Motor neuron (in vitro differentiated cells): ENCODE results near the gene HOXB9. TPM values are rescaled to one million over a fixed set of nuclear protein-coding genes. Genes with fewer than 3 reads are reported as not detected.

Source experiments
- ATAC-seq, 8 experiments: fragments of 200-7000 bp; cut with Tn5 transposase; replicated peaks in 6 of 8; 2 replicates each; pipeline ENCODE4 v1.8.0; 2021; ENCODE audit warnings: mild to moderate bottlenecking in 8 of 8, moderate library complexity in 8 of 8
- H3K27ac ChIP-seq, 2 donors: fragments of 250-450 bp; sonication (Bioruptor Pico); 2 replicates each; pipeline ENCODE4 v1.9.0; 2021; ENCODE audit warnings: antibody characterized with exemption in 2 of 2, mild to moderate bottlenecking in 2 of 2, moderate library complexity in 1 of 2
- H3K4me1 ChIP-seq, 2 donors: fragments of 250-450 bp; sonication (Bioruptor Pico); replicated peaks in 1 of 2; 2 replicates each; pipeline ENCODE4 v1.6.1; 2021; ENCODE audit warnings: antibody characterized with exemption in 2 of 2, mild to moderate bottlenecking in 2 of 2, moderate library complexity in 1 of 2
- H3K4me3 ChIP-seq, 5 donors: fragments of 250-450 bp; sonication (Bioruptor Pico); 2 replicates each; pipeline ENCODE4 v1.9.0; 2021; ENCODE audit warnings: antibody characterized with exemption in 5 of 5, mild to moderate bottlenecking in 5 of 5, moderate library complexity in 4 of 5
- WGBS, 10 experiments: fragments of 450-650 bp; shearing (Covaris generic); methylation state at CpG; one replicate each; pipeline ENCODE4 v1.0.0; 2022; 5-methylcytosine and 5-hydroxymethylcytosine counted together
- in situ Hi-C, 9 experiments: fragments of 400-800 bp; cut with MboI; loops; one replicate each; pipeline ENCODE4 v1.15.0; 2021; ENCODE audit warnings: low sequenced_read_pairs in 9 of 9, low pct_unique_long_range_greater_than_20kb in 2 of 9; ENCODE audit not compliant: unreplicated experiment in 9 of 9
- total RNA-seq, 8 experiments: library from RNA; unstranded; fragments of 300-600 nt; gene quantifications; 2 replicates each; pipeline versions ENCODE4 v1.2.3 to v1.2.4, GENCODE V29; 2022

The HOXB9 gene
- total RNA-seq, result 100 to 1,000 TPM in 2 of 8 experiments, 10 to 100 TPM in 3, under 1 TPM in 3; 0.10 to 154 (median 67.8) TPM

GRCh38 chr17:48626245-48627117 lies at the start of gene HOXB9:
Gene HOXB9, minus strand, starts transcription at chr17:48626358. Its CDS starts 89 bp downstream, at chr17:48626269.
- WGBS, 10 experiments, result 0 to 11% (median 0%) methylated on average over 1 to 2 of the region's 50 CpGs; no CpG with 5 or more reads in 5 of the 10 experiments
- Histone ChIP-seq H3K4me1 (peaks cover 15 to 37% of the 10 kb centered on the region in 2 donors), H3K4me3 (peak within 1 kb of the TSS; percentile 53 to 92 (median 80)), H3K27ac (peak within 1 kb of the TSS; percentile 88 to 96)
- in situ Hi-C loops, result loop anchor here in 2 of 9 experiments (10.0 to 25.0 kb wide), 2 partner anchors 111 to 472 kb away; partner anchors contain the start of gene HOXB13 (in 1 of the 2)
- peak; percentile 14 to 88 (median 82) for ATAC-seq

DNA sequence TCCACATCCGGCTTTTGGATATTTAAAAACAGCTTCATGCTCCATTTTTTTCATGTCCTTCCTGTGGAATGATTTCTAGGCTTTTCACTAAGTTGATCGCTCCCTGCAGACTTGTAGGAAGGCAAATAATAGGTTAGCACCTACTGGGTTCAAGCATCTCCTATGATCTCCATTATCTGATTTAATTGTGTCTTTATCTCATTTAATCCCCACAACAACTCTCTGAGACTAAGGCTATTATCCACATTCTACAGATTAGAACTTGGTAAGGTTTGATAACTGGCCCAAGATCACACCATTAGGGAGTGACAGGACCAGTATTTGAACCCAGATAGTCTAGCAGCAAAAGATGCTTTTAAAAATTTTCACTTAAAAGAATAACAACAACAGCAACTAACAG lies 46.2 kb upstream of the HOXB9 start:
- ATAC-seq, result no peak
- no peaks in the 10 kb centered on the region for H3K4me1 ChIP-seq
- H3K4me3 ChIP-seq, result no peak overlapping the region
- WGBS, 10 experiments, result 50 to 88% (median 57%) methylated on average over 1 to 2 of the region's 2 CpGs; no CpG with 5 or more reads in 1 of the 10 experiments
- no peak overlapping the region for H3K27ac ChIP-seq
- in situ Hi-C loops, result loop anchor here in 3 of 9 experiments (10.0 to 25.0 kb wide), 2 partner anchors 112 to 215 kb away; partner anchors contain the start of gene ATP5MC1 (in 2 of the 3)

DNA sequence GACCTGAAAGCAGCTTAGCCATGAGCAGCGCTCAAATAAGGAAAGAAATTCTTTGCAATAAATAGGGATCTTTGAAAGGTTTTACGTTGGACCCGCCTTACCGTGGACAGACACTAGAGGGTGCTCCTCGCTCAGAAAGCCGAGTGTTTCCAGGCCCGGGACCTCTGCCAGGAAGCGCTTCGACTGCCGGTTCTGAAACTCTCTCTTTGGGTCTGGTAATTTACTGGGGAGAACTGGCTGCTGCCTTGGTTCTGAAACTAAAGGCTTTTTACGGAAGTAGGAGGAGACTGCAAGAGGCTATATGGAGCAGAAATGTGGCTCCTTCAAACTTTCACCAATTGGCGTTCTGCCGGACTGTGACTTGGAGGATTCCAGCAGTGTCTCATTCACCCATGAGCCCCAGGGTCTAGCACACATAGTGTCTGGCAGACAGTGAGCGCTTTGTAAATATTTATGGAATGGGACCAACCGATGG lies 45.6 kb upstream of the HOXB9 start:
- Histone ChIP-seq H3K4me1 (no peaks in the 10 kb centered on the region), H3K27ac (no peak overlapping the region), H3K4me3 (no peak overlapping the region)
- peak; percentile 64 to 87 (median 72) for ATAC-seq
- WGBS, 10 experiments, result 2 to 21% (median 5%) methylated on average over 4 to 11 of the region's 15 CpGs; no CpG with 5 or more reads in 3 of the 10 experiments
- in situ Hi-C loops, result loop anchor here in 3 of 9 experiments (10.0 to 25.0 kb wide), 2 partner anchors 113 to 216 kb away; partner anchors contain the start of gene ATP5MC1 (in 2 of the 3)

- Histone ChIP-seq H3K4me3 (no peak overlapping the region), H3K27ac (no peak overlapping the region), H3K4me1 (no peaks in the 10 kb centered on the region)
- WGBS, 10 experiments, result 0 to 83% (median 50%) methylated on average over 1 to 8 of the region's 8 CpGs; no CpG with 5 or more reads in 1 of the 10 experiments
- in situ Hi-C loops, result loop anchor here in 2 of 9 experiments (25.0 kb wide), 1 partner anchor 224 kb away; the partner anchor contains the start of gene ATP5MC1 (in 2 of the 2)
- peak in 1 of 8 experiments; percentile 35 for ATAC-seq
These were observed 37.2 kb upstream of the HOXB9 start for GRCh38 chr17:48663134-48663924.

DNA sequence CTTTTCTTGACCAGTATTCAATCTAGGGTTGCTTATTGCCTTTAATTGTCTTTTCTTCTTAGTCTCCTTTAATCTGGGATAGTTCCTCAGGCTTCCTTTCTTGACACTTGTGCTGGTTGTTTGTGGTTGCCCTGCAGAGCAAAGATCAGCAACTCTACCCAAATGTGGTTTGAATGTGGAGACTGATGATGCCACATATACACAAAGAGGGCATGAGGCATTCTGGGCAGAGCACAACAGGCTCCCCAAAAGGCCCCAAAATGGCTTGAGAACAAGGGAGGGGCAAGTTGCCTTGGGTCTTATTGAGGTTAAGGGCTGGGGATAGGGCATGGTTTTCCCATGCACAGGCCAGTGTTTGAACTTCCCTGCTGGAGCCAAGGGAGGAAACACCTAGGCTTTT lies 29.8 kb upstream of the HOXB9 start:
- H3K4me1 ChIP-seq, result no peaks in the 10 kb centered on the region
- no peak overlapping the region for H3K27ac ChIP-seq
- no peak for ATAC-seq
- in situ Hi-C loops, result loop anchor here in 2 of 9 experiments (25.0 kb wide), 1 partner anchor 231 kb away; the partner anchor contains the start of gene ATP5MC1 (in 2 of the 2)
- H3K4me3 ChIP-seq, result no peak overlapping the region

- 13 to 83% (median 57%) methylated on average over 1 of the region's 1 CpG; no CpG with 5 or more reads in 1 of the 10 experiments for WGBS, 10 experiments
- no peak overlapping the region for H3K4me3 ChIP-seq
- ATAC-seq, result no peak
- no peaks in the 10 kb centered on the region for H3K4me1 ChIP-seq
- in situ Hi-C loops, result loop anchor here in 3 of 9 experiments (25.0 kb wide), 2 partner anchors 88 to 238 kb away; partner anchors contain the start of genes ATP5MC1 (in 2 of the 3) and HOXB13 (in 1 of the 3)
- H3K27ac ChIP-seq, result no peak overlapping the region
These were observed 23.6 kb upstream of the HOXB9 start for GRCh38 chr17:48649741-48650140.

DNA sequence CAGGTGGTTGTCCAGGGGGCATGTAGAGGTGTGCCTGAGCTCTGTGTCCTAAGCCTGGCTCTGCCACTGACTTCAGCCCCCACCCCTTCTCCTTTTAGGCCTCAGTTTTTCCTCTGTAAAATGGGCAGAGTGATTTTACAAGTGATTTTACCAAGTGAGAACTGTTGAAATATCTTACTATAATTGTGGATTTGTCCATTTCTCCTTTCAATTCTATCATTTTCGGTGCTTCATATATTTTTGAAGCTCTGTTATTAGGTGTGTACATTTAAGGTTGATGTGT lies 21.7 kb upstream of the HOXB9 start:
- H3K4me3 ChIP-seq, result no peak overlapping the region
- ATAC-seq, result no peak
- WGBS, 10 experiments, result 14 to 83% (median 42%) methylated on average over 1 of the region's 1 CpG; no CpG with 5 or more reads in 4 of the 10 experiments
- H3K4me1 ChIP-seq, result no peaks in the 10 kb centered on the region
- in situ Hi-C loops, result loop anchor here in 1 of 9 experiments (25.0 kb wide), 1 partner anchor 89 kb away; the partner anchor contains the start of gene HOXB13
- no peak overlapping the region for H3K27ac ChIP-seq

DNA sequence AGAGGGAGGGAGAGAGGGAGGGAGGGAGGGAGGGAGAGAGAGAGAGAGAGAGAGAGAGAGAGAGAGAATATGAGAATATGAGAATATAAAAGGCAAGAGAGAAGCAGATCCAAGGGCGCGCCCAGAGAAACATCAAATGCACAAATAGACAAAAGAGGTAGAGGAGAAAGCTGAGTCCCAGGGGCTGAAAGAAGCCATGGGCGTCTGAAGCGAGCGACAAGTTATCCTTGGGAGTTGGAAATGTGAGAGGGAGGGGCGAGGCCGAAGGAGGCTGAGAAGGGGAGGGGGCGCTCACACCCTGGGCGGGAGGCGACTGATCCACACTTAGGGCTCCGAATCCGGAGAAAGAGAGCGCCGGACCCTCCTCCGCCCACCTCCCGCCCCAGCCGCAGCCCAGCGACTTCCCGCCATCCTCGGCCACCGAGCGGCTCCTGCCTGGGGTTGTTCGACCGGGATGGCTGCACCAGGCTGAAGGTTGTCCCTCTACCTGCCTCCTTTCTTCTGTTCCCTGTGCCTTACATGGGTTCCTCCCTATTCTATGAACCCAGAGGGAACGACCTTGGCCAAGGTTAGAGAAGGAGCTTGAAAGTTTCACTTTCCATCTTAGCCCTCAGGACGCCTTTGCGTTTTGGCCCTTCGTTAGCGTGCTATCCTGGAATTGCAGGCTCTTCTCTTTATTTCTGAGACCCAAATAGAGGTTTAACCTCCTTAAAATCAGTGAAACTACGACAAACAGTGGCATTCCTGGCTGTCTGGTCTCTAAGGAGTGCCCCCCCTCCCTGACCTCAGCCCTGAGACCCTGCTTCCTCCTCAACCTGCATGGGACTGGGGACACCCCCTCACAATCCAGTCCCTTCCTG lies 21.2 kb upstream of the HOXB9 start:
- Histone ChIP-seq H3K27ac (no peak overlapping the region), H3K4me3 (peak overlapping the region in 1 of 5 donors; percentile 4), H3K4me1 (no peaks in the 10 kb centered on the region)
- peak in 5 of 8 experiments; percentile 29 to 55 (median 33) for ATAC-seq
- WGBS, 10 experiments, result 0 to 17% (median 5%) methylated on average over 1 to 6 of the region's 30 CpGs; no CpG with 5 or more reads in 3 of the 10 experiments
- in situ Hi-C loops, result loop anchor here in 1 of 9 experiments (25.0 kb wide), 1 partner anchor 90 kb away; the partner anchor contains the start of gene HOXB13

DNA sequence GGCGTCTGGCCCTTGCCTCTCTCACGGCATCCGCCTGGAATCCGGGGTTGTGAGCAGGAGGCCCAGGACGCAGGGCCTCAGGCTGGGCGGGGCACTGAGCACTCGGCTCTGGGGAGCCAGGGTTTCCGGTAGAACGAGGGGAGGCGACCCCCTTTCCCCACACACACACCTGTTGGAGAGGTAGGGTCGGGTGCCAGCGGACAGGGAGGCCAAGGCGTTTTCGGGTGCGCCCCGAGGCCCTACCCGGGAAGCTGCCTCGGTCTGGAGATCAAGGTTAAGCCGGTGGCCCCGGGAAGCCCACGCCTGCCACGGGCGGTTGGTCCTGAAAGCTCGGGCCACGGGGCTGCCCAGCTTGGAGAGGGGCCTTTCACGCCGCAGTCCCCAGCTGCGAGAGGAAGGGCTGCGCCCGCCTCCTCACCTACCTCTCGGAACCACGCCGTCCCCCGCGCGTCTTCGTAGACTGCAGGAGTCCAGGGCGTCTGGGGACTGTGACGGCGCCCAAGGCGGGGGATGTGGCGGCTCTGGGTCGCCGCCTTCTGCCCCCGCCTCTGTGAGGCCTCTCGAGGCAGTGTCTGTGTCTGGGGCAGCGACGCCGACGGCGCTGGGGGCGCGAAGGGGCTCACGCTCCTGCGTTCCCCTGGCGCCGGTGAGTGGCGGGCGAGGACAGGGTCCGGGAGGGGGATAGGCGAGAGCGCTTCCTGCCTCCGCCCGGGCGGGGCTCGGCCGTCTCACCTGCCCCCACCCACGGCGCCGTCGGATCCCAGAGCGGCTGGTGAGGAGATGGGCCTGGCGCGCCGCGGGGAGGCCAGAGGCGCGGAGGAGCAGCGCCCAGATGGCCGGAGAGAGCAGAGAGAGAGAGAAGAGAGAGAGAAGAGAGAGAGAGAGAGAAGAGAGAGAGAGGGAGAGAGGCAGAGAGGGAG lies 20.3 kb upstream of the HOXB9 start:
- 0% methylated on average over 1 to 4 of the region's 80 CpGs; no CpG with 5 or more reads in 8 of the 10 experiments for WGBS, 10 experiments
- peak; percentile 18 to 59 (median 46) for ATAC-seq
- in situ Hi-C loops, result loop anchor here in 1 of 9 experiments (25.0 kb wide), 1 partner anchor 91 kb away; the partner anchor contains the start of gene HOXB13
- Histone ChIP-seq H3K4me1 (no peaks in the 10 kb centered on the region), H3K27ac (no peak overlapping the region), H3K4me3 (no peak overlapping the region)

GRCh38 chr17:48645639-48646182 lies 19.6 kb upstream of the HOXB9 start:
- 0 to 48% (median 11%) methylated on average over 1 to 10 of the region's 14 CpGs; no CpG with 5 or more reads in 2 of the 10 experiments for WGBS, 10 experiments
- no peak overlapping the region for H3K4me3 ChIP-seq
- H3K27ac ChIP-seq, result no peak overlapping the region
- ATAC-seq, result no peak
- no peaks in the 10 kb centered on the region for H3K4me1 ChIP-seq
- in situ Hi-C loops, result loop anchor here in 1 of 9 experiments (25.0 kb wide), 1 partner anchor 92 kb away; the partner anchor contains the start of gene HOXB13
